PFSK-1 (cell line): ENCODE data around the gene EIF3D.

Source experiments
- FOXP2 ChIP-seq: optimal IDR thresholded peaks from 2 replicates; pipeline ENCODE3; 2011; ENCODE audit warnings: borderline replicate concordance, control low read depth, inconsistent platforms; ENCODE audit not compliant: insufficient read depth; ENCODE audit errors: extremely low read length, extremely low read depth
- POLR2AphosphoS5 ChIP-seq: IDR thresholded peaks from 2 replicates; pipeline ENCODE4 v1.6.1; 2012; ENCODE audit warnings: low read depth, mild to moderate bottlenecking, control low read depth, low read length, moderate library complexity
- REST ChIP-seq, 2 experiments: IDR thresholded peaks; 2 replicates each; pipeline versions ENCODE4 v1.6.1 to v1.8.0; 2011 to 2012; ENCODE audit warnings: low read depth in 2 of 2, low read length in 2 of 2, control low read depth in 1 of 2, inconsistent platforms in 1 of 2, mild to moderate bottlenecking in 1 of 2, moderate library complexity in 1 of 2; ENCODE audit not compliant: insufficient read depth in 1 of 2
- SIN3A ChIP-seq: IDR thresholded peaks from 2 replicates; pipeline ENCODE4 v1.6.1; 2012; ENCODE audit warnings: mild to moderate bottlenecking, low read length, moderate library complexity, borderline replicate concordance; ENCODE audit not compliant: insufficient read depth
- TAF1 ChIP-seq: IDR thresholded peaks from 2 replicates; pipeline ENCODE4 v1.6.1; 2012; ENCODE audit warnings: low read length, control low read depth, borderline replicate concordance; ENCODE audit not compliant: insufficient read depth

GRCh38 chr22:36548606-36549005 lies 19.6 kb upstream of the EIF3D start:
- TF ChIP-seq POLR2AphosphoS5 (no peak), SIN3A (no peak), FOXP2 (no peak), TAF1 (no peak), REST (IDR thresholded peaks at IDR 0.05; ENCODE audit: insufficient read depth in 1 of 2, low read depth in 2 of 2, low read length in 2 of 2) (no peak)
